ENCODE results near the gene ATP6V1B1.

DNA sequence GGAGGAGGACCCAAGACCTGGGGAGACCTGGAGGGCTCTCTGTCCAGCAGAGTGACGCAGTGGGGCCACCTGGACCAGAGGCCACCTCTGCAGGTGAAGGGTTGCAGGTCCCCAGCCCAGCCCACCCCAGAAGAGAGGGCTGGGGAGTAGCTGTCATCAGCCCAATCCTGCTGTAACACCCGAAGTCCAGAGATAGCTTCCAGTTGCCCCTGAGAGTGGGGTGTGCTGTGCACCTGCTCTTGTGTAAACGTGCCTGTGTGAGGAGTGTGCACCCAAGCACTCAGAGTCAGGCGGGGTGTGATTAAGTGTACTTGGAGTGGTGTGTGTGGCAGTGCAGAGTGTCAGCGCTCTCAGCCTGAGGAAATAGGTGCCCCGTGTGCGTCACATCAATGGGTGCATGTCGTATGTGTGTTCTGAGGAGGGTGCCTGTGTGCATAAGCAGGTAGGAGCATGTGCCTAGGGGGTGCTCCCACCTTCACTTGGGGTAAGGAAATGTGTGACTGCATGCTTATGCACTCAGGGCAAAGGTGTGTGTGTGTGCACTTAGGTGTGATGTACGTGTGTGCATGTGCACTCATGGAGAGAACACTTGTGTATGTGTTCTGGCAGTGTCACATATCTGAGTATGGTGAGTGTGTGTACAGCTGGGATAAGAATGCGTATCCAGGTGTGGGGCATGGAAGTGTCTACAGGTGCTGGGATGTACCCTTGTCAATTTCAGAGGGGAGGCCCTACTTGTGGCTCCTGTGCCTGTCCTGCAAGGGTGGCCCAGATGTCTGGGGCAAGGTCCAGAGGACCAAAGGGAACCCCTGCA is 672 bp downstream of the ATP6V1B1 start:
- TF ChIP-seq POLR2A (IDR thresholded peaks at IDR 0.05; ENCODE audit: low read depth, low read length): no peak
- no peak for TF ChIP-seq TAF1 (IDR thresholded peaks at IDR 0.05; ENCODE audit: borderline replicate concordance, low read depth, low read length)
- TF ChIP-seq POLR2AphosphoS5 (IDR thresholded peaks at IDR 0.05; ENCODE audit: low read depth, low read length): no peak

Data from GM12892 (cell line).